ENCODE data around the gene BCKDHB.
"Not testable (repeated sequence)": the region's sequence is repeated elsewhere in the genome, so short reads cannot be mapped to it uniquely, and the experiment has no call there.

- not testable (repeated sequence) for TF ChIP-seq L3MBTL2 (conservative IDR thresholded peaks at IDR 0.05); FOXM1 (IDR thresholded peaks at IDR 0.05; ENCODE audit: borderline replicate concordance); ZNF384 (IDR thresholded peaks at IDR 0.05); PKNOX1 (IDR thresholded peaks at IDR 0.05); ELF4 (IDR thresholded peaks at IDR 0.05); NFRKB (IDR thresholded peaks at IDR 0.05)
Observed at GRCh38 chr6:80070431-80070830, 36.0 kb upstream of the BCKDHB start.
